NCI-H748 (cell line): ENCODE measurements around the gene LILRA6.
"Not testable (repeated sequence)": the region's sequence is repeated elsewhere in the genome, so short reads cannot be mapped to it uniquely, and the experiment has no call there.

Experiments used
- DNase-seq: peaks from one replicate; lab custom pipeline; 2025; ENCODE audit not compliant: unreplicated experiment; lab: John Stamatoyannopoulos, UW

LILRA6 gene

GRCh38 chr19:54242646-54243045 lies at the start of gene LILRA6:
Gene LILRA6 (minus strand): TSS chr19:54242790.
- not testable (repeated sequence) for DNase-seq

DNA sequence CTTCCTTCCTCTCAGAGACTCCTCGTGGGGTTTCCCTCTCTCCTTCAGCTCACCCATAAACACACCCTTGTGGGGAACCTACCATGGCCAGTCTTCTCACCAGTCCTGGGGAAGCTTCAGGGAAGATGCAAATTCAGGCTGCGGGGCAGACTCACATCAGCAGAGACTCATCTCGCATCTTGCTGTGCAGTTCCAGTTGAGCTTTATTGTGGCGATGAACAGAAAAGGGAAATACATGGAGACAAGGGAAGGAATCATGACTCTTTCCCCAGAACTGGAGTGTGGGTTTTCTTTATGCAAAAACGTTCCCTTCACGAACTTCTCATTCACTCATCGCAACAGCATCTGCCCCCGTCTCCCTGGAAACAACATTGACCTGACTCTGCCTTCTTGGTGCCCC lies 46.6 kb upstream of the LILRA6 start:
- not testable (repeated sequence) for DNase-seq

DNA sequence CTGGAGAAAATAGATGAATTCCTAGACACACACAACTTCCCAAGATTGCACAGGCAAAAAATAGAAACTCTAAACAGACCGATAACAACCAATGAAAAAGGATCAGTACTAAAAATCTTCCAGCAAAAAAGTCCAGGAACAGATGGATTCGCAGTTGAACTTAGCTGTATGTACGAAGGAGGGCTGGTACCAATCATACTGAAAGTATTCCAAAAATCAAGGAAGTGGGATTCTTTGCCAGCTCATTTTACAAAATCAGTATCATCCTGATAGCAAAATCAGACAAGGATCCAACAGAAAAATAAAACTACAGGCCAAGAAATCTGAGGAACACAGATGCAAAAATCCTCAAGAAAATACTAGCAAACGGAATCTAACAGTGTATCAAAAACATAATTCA lies 44.9 kb upstream of the LILRA6 start:
- no peak for DNase-seq

GRCh38 chr19:54286283-54286682 lies 43.7 kb upstream of the LILRA6 start:
- DNase-seq, result not testable (repeated sequence)

GRCh38 chr19:54285427-54286056 lies 43.0 kb upstream of the LILRA6 start:
- DNase-seq, result not testable (repeated sequence)

- no peak for DNase-seq
Measured at GRCh38 chr19:54282686-54283470, 40.3 kb upstream of the LILRA6 start.

- not testable (repeated sequence) for DNase-seq
Measured at GRCh38 chr19:54281729-54282075, 39.1 kb upstream of the LILRA6 start.

- DNase-seq, result no peak
Measured at GRCh38 chr19:54281007-54281728, 38.6 kb upstream of the LILRA6 start, which contains the start of gene LILRB2. Gene LILRB2 (minus strand): TSS chr19:54281110. CDS start chr19:54280496, 614 bp downstream.

DNA sequence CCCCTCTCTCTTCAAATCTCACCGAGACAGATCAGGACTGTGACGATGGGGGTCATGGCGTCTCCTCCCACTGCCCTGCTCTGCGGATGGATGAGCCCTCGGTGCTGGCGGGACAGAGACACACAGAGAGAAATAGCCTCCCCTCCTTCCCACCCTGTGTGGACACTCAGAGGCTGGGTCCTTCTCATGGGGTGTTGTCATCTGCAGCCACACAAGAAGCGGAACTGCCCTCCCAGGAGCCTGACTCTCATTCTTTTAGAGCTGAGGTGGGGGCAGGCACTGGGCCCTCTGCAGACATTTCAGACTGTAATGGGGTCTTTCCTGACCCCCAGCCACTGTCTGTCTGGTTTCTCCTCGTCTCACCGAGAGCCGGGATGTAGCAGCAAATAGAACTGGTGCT lies 37.9 kb upstream of the LILRA6 start:
- not testable (repeated sequence) for DNase-seq

DNA sequence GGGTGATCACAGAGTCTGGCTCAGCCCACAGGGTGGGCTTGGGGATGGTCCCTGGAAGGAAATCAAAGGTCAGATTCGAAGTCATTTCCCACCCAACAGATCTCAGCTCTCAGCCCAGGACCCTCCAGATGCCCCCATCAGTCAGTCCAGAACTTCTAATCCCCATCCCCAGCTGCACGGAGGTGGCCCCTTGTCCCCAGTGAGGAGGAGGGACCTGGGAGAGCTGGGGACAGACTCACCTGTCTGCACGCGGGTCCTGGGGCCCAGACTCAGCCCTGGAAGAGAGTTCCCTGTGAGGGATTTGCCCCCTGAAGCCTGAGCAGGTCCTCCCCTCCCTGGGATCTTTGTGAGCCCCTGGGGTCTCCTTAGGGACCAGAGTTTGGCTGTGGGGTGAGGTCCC lies 37.4 kb upstream of the LILRA6 start:
- DNase-seq, result not testable (repeated sequence)

- DNase-seq, result no peak
Measured at GRCh38 chr19:54279406-54279962, 36.9 kb upstream of the LILRA6 start.

DNA sequence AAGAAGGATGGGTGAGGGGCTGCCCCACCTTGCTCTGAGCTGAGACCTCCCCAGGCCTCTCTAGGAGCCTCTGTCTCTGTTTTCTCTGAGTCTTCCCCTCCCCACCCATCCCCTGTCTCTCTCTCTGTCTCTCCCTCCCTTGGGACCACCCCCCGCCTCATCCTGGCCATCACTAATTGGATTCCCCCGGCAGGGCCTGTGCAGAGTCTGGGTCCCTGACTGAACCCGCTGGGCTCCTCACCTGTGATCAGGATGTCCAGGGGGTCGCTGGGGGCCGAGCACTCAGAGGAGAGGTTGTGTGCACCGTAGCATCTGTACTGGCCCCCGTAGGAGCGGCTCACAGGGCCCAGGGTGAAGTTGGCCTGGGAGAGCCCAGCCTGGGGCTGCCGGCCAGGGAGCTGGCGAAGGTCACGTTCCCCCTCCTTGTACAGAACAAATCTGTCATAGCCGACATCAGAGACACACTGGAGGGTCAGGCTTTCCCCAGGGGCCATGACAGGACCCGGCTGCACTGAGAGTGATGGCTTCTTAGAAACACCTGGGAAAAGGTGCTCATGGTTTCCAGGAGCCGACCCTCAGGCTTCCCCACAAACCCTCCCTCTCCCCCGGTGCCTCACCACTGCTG lies 36.1 kb upstream of the LILRA6 start:
- DNase-seq, result not testable (repeated sequence)

- not testable (repeated sequence) for DNase-seq
Measured at GRCh38 chr19:54278056-54278455, 35.5 kb upstream of the LILRA6 start.

DNA sequence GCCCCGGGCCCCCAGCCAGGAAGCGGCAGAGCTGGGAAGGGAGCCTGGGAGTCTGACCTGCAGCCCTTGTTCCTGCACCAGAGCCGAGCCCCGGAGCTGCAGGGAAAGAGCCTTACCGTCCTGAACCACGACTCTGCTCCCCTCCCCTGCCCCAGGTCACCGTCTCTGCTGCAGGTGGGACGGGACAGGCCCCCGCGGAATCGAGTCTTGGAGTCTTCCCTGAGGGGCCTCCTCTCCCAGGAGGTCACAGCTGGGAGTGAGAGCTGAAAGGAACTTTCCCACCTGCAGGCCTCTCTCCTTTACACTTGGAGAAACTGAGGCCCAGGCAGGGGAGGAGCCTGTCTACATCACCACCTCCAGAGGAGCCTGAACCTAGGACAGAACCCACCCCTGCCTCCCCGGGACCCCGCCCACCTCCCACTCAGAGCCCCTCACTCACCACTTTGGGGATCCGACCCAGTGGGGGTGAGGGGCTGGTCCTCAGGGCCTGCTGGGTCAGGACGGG lies 34.6 kb upstream of the LILRA6 start:
- not testable (repeated sequence) for DNase-seq

- no peak for DNase-seq
Measured at GRCh38 chr19:54275951-54276350, 33.4 kb upstream of the LILRA6 start.

DNA sequence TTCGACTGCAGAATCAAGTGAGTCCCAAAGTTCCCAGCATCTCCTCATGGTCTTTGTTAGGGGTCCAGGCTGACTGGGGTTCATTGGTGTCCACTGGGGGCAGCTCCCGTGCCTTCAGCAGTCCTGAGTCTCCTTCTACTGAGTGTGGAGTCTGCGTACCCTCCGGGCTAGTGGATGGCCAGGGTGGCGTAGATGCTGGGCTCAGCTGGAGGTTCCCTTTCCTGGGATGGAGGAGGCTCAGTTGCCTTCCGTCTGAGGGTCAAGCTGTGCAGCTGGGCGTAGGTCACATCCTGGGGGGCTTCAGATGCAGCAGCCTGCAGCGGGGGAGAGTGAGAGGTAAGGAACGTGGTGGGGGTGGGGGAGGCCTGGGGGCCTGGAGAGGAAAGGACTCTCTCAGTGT lies 31.9 kb upstream of the LILRA6 start:
- not testable (repeated sequence) for DNase-seq

GRCh38 chr19:54273821-54274220 lies 31.2 kb upstream of the LILRA6 start:
- DNase-seq, result no peak

GRCh38 chr19:54272181-54272580 lies 29.6 kb upstream of the LILRA6 start:
- DNase-seq, result not testable (repeated sequence)

- not testable (repeated sequence) for DNase-seq
Measured at GRCh38 chr19:54271587-54271986, 29.0 kb upstream of the LILRA6 start.

DNA sequence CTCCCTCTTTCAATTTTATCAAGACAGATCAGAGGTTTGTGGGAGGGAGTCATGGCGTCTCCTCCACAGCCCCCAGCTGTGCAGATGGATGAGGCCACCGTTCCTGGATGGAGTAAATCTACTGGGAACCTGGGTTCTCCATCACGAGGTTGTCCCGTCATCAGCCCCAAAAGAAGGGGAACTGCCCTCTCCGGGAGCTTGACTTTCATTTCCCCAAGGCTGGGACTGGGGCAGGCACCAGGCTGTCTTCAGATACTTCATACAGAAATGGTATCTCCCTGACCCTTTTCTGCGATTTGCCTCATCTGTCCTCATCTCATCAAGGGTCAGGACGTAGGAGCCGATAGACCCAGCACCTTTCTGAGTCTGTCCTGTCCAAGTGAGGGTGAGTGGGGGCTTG lies 28.5 kb upstream of the LILRA6 start:
- no peak for DNase-seq

DNA sequence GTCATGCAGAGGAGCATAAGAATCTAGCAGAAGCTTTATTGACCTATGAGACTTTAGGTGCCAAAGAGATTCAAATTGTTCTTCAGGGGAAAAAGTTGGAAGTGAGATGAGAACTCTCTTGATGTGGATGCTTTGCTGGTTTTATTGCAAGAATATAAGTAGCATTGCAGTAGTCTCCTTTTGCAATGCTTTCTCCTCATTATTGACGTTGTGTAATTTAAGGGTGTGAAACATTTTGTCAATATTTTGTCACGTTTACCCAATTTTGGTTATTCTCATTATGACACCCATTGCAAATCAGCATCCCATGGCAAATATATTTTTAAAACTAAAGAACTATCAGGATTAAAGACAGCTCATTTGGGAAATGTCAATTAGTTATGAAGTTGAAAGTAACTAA lies 26.3 kb upstream of the LILRA6 start:
- DNase-seq, result no peak
